ENCODE results near the gene MRPS6.

MRPS6 gene

DNA sequence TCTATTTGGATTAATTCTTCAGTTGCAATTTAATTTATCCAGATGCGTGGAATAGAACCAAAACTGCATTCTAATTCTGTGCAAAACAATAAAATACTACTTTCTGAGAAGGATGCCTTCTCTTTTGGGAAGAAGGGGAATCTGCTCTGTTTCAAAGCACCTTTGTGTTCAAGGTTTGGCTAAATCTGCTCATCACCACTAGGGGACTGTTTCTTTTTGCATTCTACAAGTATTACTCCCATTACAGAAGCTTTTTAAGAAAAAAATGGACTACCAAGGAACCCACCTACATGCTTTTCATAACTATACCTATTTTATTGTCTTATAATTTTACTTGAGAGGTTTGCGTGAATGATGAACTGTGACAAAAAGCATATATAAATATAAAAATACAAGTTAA lies 18.2 kb downstream of the MRPS6 start:
- TF ChIP-seq, protein P1, sequence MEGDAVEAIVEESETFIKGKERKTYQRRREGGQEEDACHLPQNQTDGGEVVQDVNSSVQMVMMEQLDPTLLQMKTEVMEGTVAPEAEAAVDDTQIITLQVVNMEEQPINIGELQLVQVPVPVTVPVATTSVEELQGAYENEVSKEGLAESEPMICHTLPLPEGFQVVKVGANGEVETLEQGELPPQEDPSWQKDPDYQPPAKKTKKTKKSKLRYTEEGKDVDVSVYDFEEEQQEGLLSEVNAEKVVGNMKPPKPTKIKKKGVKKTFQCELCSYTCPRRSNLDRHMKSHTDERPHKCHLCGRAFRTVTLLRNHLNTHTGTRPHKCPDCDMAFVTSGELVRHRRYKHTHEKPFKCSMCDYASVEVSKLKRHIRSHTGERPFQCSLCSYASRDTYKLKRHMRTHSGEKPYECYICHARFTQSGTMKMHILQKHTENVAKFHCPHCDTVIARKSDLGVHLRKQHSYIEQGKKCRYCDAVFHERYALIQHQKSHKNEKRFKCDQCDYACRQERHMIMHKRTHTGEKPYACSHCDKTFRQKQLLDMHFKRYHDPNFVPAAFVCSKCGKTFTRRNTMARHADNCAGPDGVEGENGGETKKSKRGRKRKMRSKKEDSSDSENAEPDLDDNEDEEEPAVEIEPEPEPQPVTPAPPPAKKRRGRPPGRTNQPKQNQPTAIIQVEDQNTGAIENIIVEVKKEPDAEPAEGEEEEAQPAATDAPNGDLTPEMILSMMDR (IDR thresholded peaks at IDR 0.05): no peak
- Histone ChIP-seq H3K4me1 (peaks cover 6% of the 10 kb centered on the region), H3K79me2 (peaks cover 6% of the 10 kb centered on the region), H3K9me3 (ENCODE audit: control insufficient read depth, low read length) (no peaks in the 10 kb centered on the region), H3K4me3 (ENCODE audit: low read depth, low read length) (no peak overlapping the region), H3K27me3 (ENCODE audit: control insufficient read depth, insufficient read depth, low read length) (no peaks in the 10 kb centered on the region), H2AFZ (no peak overlapping the region), H3K4me2 (ENCODE audit: low read length) (no peak overlapping the region), H3K9ac (no peak overlapping the region), H3K36me3 (ENCODE audit: control insufficient read depth, insufficient read depth, low read length) (no peaks in the 10 kb centered on the region), H3K27ac (no peak overlapping the region)

DNA sequence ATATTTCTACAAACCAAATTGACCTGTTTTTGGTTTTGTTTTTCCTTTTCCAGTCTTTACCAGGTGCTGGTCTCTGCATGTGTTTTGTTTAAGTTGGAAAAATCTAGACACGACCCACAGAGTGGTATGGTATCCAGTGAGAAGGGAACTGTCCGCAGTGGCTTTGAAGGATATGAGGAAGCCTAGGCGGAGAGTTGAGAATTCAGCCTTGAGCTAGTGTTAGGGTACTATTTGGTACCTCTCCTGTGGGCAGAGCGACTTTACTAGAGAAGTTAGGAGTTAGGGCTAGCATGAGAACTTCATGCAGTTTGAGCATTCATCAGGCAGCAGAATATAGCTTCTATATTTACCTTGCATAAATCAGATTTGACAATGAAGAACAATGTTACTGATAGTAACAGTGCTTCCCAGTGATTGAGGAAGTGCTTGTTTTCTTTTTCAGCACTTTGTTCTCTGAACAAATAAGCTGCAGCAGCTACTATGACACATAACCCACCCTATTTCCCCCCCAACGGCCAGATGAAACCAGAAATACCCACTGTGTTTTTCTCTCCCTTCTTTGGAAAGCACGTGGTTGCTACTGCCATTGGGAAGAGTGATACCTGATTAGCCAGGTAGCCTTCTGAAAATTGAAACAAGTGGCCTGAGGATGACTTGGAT lies 19.0 kb downstream of the MRPS6 start:
- Histone ChIP-seq H2AFZ (no peak overlapping the region), H3K4me3 (ENCODE audit: low read depth, low read length) (no peak overlapping the region), H3K79me2 (peaks cover 6% of the 10 kb centered on the region), H3K27me3 (ENCODE audit: control insufficient read depth, insufficient read depth, low read length) (no peaks in the 10 kb centered on the region), H3K36me3 (ENCODE audit: control insufficient read depth, insufficient read depth, low read length) (no peaks in the 10 kb centered on the region), H3K9ac (no peak overlapping the region), H3K9me3 (ENCODE audit: control insufficient read depth, low read length) (no peaks in the 10 kb centered on the region), H3K4me1 (no peaks in the 10 kb centered on the region), H3K4me2 (ENCODE audit: low read length) (no peak overlapping the region), H3K27ac (no peak overlapping the region)
- TF ChIP-seq, protein P1 (IDR thresholded peaks at IDR 0.05): no peak

DNA sequence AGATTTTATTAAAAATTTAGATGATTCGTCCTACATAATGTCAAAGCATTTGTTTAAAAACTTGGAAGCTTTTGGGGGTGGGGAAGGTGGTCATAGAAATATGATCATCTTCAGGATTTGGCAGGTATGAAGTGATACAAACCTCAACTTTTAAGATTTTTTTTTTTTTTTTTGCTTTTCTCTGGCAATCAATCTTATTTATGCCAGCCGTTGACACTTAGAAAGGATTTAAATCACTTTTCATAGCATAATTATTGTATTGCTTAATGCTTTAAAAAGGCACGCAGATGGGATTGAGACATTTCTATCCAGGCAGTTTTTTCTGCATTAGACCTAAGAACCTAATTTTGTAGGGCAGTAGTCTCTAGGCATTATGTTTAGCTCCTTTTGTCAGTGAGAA lies 19.7 kb downstream of the MRPS6 start:
- H3K4me2 ChIP-seq (ENCODE audit: low read length): no peak overlapping the region
- H3K9ac ChIP-seq: no peak overlapping the region
- H3K4me3 ChIP-seq (ENCODE audit: low read depth, low read length): no peak overlapping the region
- no peak overlapping the region for H2AFZ ChIP-seq
- H3K27me3 ChIP-seq (ENCODE audit: control insufficient read depth, insufficient read depth, low read length): no peaks in the 10 kb centered on the region
- H3K79me2 ChIP-seq: peaks cover 6% of the 10 kb centered on the region
- no peaks in the 10 kb centered on the region for H3K9me3 ChIP-seq (ENCODE audit: control insufficient read depth, low read length)
- TF ChIP-seq, protein P1 (IDR thresholded peaks at IDR 0.05): no peak
- H3K4me1 ChIP-seq: no peaks in the 10 kb centered on the region
- H3K36me3 ChIP-seq (ENCODE audit: control insufficient read depth, insufficient read depth, low read length): no peaks in the 10 kb centered on the region
- no peak overlapping the region for H3K27ac ChIP-seq

DNA sequence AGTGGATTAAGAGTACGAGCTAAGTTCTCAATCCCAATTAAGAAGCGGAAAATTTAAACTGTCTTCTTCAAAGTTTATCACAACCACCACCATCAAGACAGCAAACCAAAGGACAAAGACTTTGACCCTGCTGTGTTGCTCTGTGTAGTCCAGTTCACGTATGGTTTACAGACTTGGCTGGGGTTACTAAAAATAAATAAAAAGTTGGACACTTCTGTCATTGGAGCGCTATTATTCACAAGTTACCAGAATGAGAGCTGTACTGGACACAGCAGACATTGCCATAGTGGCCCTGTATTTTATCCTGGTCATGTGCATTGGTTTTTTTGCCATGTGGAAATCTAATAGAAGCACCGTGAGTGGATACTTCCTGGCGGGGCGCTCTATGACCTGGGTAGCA lies 21.6 kb downstream of the MRPS6 start:
- Histone ChIP-seq H2AFZ (no peak overlapping the region), H3K79me2 (peaks cover 6% of the 10 kb centered on the region), H3K4me1 (no peaks in the 10 kb centered on the region), H3K9ac (no peak overlapping the region), H3K27me3 (ENCODE audit: control insufficient read depth, insufficient read depth, low read length) (no peaks in the 10 kb centered on the region), H3K4me3 (ENCODE audit: low read depth, low read length) (no peak overlapping the region), H3K4me2 (ENCODE audit: low read length) (no peak overlapping the region), H3K9me3 (ENCODE audit: control insufficient read depth, low read length) (no peaks in the 10 kb centered on the region), H3K27ac (no peak overlapping the region), H3K36me3 (ENCODE audit: control insufficient read depth, insufficient read depth, low read length) (no peaks in the 10 kb centered on the region)
- TF ChIP-seq, protein P1 (IDR thresholded peaks at IDR 0.05): no peak

DNA sequence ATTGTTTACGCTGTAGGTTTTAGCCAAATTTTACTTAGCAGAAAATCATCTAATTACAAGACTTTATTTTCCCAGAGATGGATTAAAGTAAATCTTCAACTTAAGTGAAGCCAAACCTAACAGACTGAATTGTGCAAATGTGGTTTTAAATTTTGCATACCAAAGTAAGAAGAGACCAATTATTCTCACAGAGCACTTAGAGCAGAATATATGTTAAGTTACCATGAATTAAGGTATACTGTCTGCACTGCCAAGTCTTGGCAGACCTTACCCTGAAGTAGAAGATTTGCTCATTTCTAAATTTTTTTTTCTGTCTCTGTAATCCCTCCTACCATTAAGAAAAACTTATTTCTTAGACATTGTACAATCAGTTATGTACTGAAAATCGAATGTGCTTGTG lies 24.1 kb downstream of the MRPS6 start:
- Histone ChIP-seq H3K27me3 (ENCODE audit: control insufficient read depth, insufficient read depth, low read length) (no peaks in the 10 kb centered on the region), H3K4me3 (ENCODE audit: low read depth, low read length) (no peak overlapping the region), H3K4me2 (ENCODE audit: low read length) (no peak overlapping the region), H3K9me3 (ENCODE audit: control insufficient read depth, low read length) (no peaks in the 10 kb centered on the region), H3K4me1 (no peaks in the 10 kb centered on the region), H3K27ac (no peak overlapping the region), H3K36me3 (ENCODE audit: control insufficient read depth, insufficient read depth, low read length) (no peaks in the 10 kb centered on the region), H3K9ac (no peak overlapping the region), H2AFZ (no peak overlapping the region), H3K79me2 (peaks cover 10% of the 10 kb centered on the region)
- TF ChIP-seq, protein P1 (IDR thresholded peaks at IDR 0.05): no peak
